A549 (cell line): ENCODE measurements around the gene PTTG1IP. TPM values are rescaled to one million over a fixed set of nuclear protein-coding genes. Genes with fewer than 3 reads are reported as not detected.

ENCODE experiments used
- ATAC-seq, 2 experiments: fragments of 200-7000 bp in 1 of 2; fragments of >200 bp in 1 of 2; cut with Nextera tagmentation in 1 of 2; cut with Tn5 transposase in 1 of 2; 3 replicates each; pipeline versions ENCODE4 v1.8.0 to v1.9.1; 2018 to 2020; ENCODE audit warnings: mild to moderate bottlenecking in 1 of 2, moderate library complexity in 1 of 2
- CTCF ChIA-PET: fragments of 300-600 bp; sonication (Branson Sonifier 250); formaldehyde crosslinking; extraction: SDS; loops from one replicate; lab custom pipeline; 2021; ENCODE audit warnings: antibody characterized with exemption, inconsistent platforms; lab: Yijun Ruan, JAX
- POLR2A ChIA-PET: fragments of 350-600 bp; formaldehyde crosslinking; extraction: SDS; loops from one replicate; lab custom pipeline; 2021; ENCODE audit warnings: antibody characterized with exemption, inconsistent platforms; lab: Yijun Ruan, JAX
- DNase-seq, 2 experiments: peaks; one replicate each; pipeline versions ENCODE4 v3.0.0 to v3.0.0-alpha.2; 2011 to 2016; ENCODE audit warnings: low read depth in 1 of 2, low spot score in 1 of 2
- FAIRE-seq: peaks from 2 replicates; lab custom pipeline; 2011; peaks lifted over from hg19 to GRCh38; lab: Jason Lieb, UNC
- H3K27ac ChIP-seq, 2 experiments: fragments of >200 bp; sonication (Bioruptor Twin); formaldehyde crosslinking; 3 replicates each; pipeline ENCODE4 v1.5.1; 2016 to 2017
- H3K4me1 ChIP-seq: fragments of >200 bp; sonication (Bioruptor Twin); formaldehyde crosslinking; 3 replicates; pipeline ENCODE4 v1.6.1; 2016
- H3K4me2 ChIP-seq: fragments of >200 bp; sonication (Bioruptor Twin); formaldehyde crosslinking; 3 replicates; pipeline ENCODE4 v1.6.1; 2016
- H3K4me3 ChIP-seq: fragments of >200 bp; sonication (Bioruptor Twin); formaldehyde crosslinking; 3 replicates; pipeline ENCODE4 v1.5.1; 2016
- H3K9me3 ChIP-seq: fragments of >200 bp; sonication (Bioruptor Twin); formaldehyde crosslinking; 3 replicates; pipeline ENCODE4 v1.6.1; 2016
- CBX2 ChIP-seq: fragments of 200-600 bp; sonication (generic); IDR thresholded peaks from 2 replicates; pipeline ENCODE4 v1.6.1; 2016; ENCODE audit warnings: low read depth, mild to moderate bottlenecking, borderline replicate concordance
- CBX8 ChIP-seq: fragments of 200-600 bp; sonication (generic); IDR thresholded peaks from 2 replicates; pipeline ENCODE4 v1.6.1; 2016
- CHD2 ChIP-seq: fragments of 150-350 bp; IDR thresholded peaks from 2 replicates; pipeline ENCODE4 v1.6.1; 2014; ENCODE audit warnings: low read length; ENCODE audit not compliant: partially characterized antibody
- EHMT2 ChIP-seq: fragments of 200-600 bp; sonication (generic); IDR thresholded peaks from 2 replicates; pipeline ENCODE4 v1.6.1; 2016; ENCODE audit warnings: antibody characterized with exemption, low read depth, mild to moderate bottlenecking, moderate library complexity
- FOSB ChIP-seq: fragments of 250-450 bp; sonication (Bioruptor Pico); IDR thresholded peaks from 2 replicates; pipeline ENCODE4 v1.5.0; 2020; ENCODE audit warnings: mild to moderate bottlenecking, moderate library complexity
- FOSL2 ChIP-seq, 2 experiments: fragments of 450-650 bp in 1 of 2; fragments of >200 bp in 1 of 2; sonication (Bioruptor Twin) in 1 of 2; formaldehyde crosslinking; IDR thresholded peaks; 2 replicates each; pipeline versions ENCODE4 v1.5.0 to v1.6.1; 2016 to 2020; ENCODE audit warnings: mild to moderate bottlenecking in 1 of 2, moderate library complexity in 1 of 2
- FOXS1 ChIP-seq: fragments of 250-450 bp; sonication (Bioruptor Pico); IDR thresholded peaks from 2 replicates; pipeline ENCODE4 v1.5.0; 2020; ENCODE audit warnings: mild to moderate bottlenecking, moderate library complexity
- HDAC2 ChIP-seq: fragments of 200-600 bp; sonication (generic); IDR thresholded peaks from 2 replicates; pipeline ENCODE4 v1.6.1; 2016
- HOXA7 ChIP-seq: fragments of 250-450 bp; sonication (Bioruptor Pico); IDR thresholded peaks from 2 replicates; pipeline ENCODE4 v1.5.0; 2020; ENCODE audit warnings: mild to moderate bottlenecking, moderate library complexity
- MAFK ChIP-seq: fragments of 450-650 bp; IDR thresholded peaks from 2 replicates; pipeline ENCODE4 v1.6.1; 2014; ENCODE audit not compliant: partially characterized antibody
- MYC ChIP-seq: IDR thresholded peaks from 2 replicates; pipeline ENCODE4 v1.6.1; 2012; ENCODE audit warnings: mild to moderate bottlenecking, inconsistent platforms, low read length, improper control_type of control experiment, borderline replicate concordance
- NFE2L2 ChIP-seq: fragments of 150-350 bp; conservative IDR thresholded peaks from 2 replicates; pipeline ENCODE4 v1.6.1; 2014; ENCODE audit warnings: low read length
- NPAS2 ChIP-seq: fragments of 250-450 bp; sonication (Bioruptor Pico); IDR thresholded peaks from 2 replicates; pipeline ENCODE4 v1.8.0; 2022; ENCODE audit warnings: mild to moderate bottlenecking, moderate library complexity, borderline replicate concordance
- POLR2A ChIP-seq: IDR thresholded peaks from 2 replicates; pipeline ENCODE4 v1.6.1; 2012; ENCODE audit warnings: mild to moderate bottlenecking, low read length
- RAD21 ChIP-seq, 2 experiments: fragments of >200 bp in 1 of 2; sonication (Bioruptor Twin) in 1 of 2; formaldehyde crosslinking in 1 of 2; IDR thresholded peaks in 1 of 2; conservative IDR thresholded peaks in 1 of 2; 2 replicates in 1 of 2; 3 replicates in 1 of 2; pipeline ENCODE4 v1.6.1; 2012 to 2018; ENCODE audit warnings: inconsistent platforms in 1 of 2
- RCOR1 ChIP-seq: fragments of 150-350 bp; IDR thresholded peaks from 2 replicates; pipeline ENCODE4 v1.6.1; 2014; ENCODE audit warnings: antibody characterized with exemption, low read length, low read depth
- SREBF2 ChIP-seq: fragments of 450-650 bp; IDR thresholded peaks from 2 replicates; pipeline ENCODE4 v1.6.1; 2014; ENCODE audit warnings: mild to moderate bottlenecking, moderate library complexity
- WGBS: methylation state at CpG from one replicate; pipeline ENCODE4 v1.1.6; 2017; ENCODE audit errors: missing lambda C conversion rate; 5-methylcytosine and 5-hydroxymethylcytosine counted together
- polyA plus RNA-seq, 4 experiments: library from polyadenylated mRNA; depleted of rRNA in 3 of 4; stranded (reverse); fragments of >200 nt; fragmentation: RNase III in 1 of 4; extraction: RNeasy Plus Mini Kit Qiagen cat#74134 plus additional on column Dnase treatment in 1 of 4; gene quantifications; 2 replicates in 3 of 4; 3 replicates in 1 of 4; pipeline ENCODE4 v1.2.3, GENCODE V29; 2011 to 2017
- TF ChIP-seq, protein P1 (sequence below): IDR thresholded peaks from 2 replicates; pipeline ENCODE4 v1.6.1; 2012
- TF ChIP-seq, protein P2 (sequence below): fragments of >200 bp; sonication (Bioruptor Twin); formaldehyde crosslinking; IDR thresholded peaks from 2 replicates; pipeline ENCODE4 v1.6.1; 2016
- TF ChIP-seq, protein P3 (sequence below): fragments of 250-450 bp; sonication (Bioruptor Pico); IDR thresholded peaks from 2 replicates; pipeline ENCODE4 v1.5.0; 2021; ENCODE audit warnings: mild to moderate bottlenecking, moderate library complexity, borderline replicate concordance
- TF ChIP-seq, protein P4 (sequence below): IDR thresholded peaks from 2 replicates; pipeline ENCODE4 v1.6.1; 2012

PTTG1IP gene
- polyA plus RNA-seq, 2 of the 4 experiments (the other 2 are of a cell fraction) = 98.7 to 99.4 TPM

DNA sequence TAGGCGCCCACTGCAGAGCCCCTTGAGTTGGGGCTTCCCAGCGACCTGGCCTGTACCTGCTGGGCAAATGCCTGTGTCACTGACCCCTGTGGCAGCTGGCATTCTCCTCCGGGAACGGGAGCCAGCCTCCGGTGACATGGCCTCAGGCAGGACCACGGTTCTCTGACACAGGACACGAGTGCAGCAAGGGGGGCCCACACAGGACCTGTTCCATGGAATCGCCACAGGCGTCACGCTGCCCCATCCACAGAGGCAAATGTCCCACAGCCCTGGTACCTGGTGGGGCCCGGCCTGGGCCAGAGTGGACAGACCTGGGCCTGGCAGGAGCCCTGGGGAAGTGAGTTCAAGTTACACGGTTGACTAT, 44.6 kb upstream of the PTTG1IP start:
- no peak for FAIRE-seq
- H3K4me1 ChIP-seq = peaks cover 27% of the 10 kb centered on the region
- H3K4me3 ChIP-seq = no peak overlapping the region
- H3K4me2 ChIP-seq = no peak overlapping the region
- ChIA-PET POLR2A (no interaction called here), CTCF (interaction anchor here (0.6 to 2.6 kb wide), 4 partner anchors 9 to 193 kb away, joined by 3 to 10 read pairs (median 6); no protein-coding TSS in a partner anchor)
- peak overlapping the region in 1 of 2 experiments; percentile 68; a peak in 2 of 6 replicates for H3K27ac ChIP-seq
- WGBS = 80% methylated on average over 2 of the region's 12 CpGs
- H3K9me3 ChIP-seq = no peaks in the 10 kb centered on the region
- no peak for ATAC-seq
- no peak for TF ChIP-seq CBX8
- TF ChIP-seq HOXA7 (CRISPR knock-in tag) = no peak
- TF ChIP-seq NPAS2 (CRISPR knock-in tag) = no peak
- no peak for TF ChIP-seq CHD2
- TF ChIP-seq, protein P1, sequence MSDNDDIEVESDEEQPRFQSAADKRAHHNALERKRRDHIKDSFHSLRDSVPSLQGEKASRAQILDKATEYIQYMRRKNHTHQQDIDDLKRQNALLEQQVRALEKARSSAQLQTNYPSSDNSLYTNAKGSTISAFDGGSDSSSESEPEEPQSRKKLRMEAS = no peak
- TF ChIP-seq RAD21 (conservative IDR thresholded peaks at IDR 0.05 in 1 of 2, IDR thresholded peaks at IDR 0.05 in 1 of 2) = no peak
- TF ChIP-seq, protein P2, sequence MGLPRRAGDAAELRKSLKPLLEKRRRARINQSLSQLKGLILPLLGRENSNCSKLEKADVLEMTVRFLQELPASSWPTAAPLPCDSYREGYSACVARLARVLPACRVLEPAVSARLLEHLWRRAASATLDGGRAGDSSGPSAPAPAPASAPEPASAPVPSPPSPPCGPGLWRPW = no peak
- no peak for TF ChIP-seq MAFK
- no peak for DNase-seq

DNA sequence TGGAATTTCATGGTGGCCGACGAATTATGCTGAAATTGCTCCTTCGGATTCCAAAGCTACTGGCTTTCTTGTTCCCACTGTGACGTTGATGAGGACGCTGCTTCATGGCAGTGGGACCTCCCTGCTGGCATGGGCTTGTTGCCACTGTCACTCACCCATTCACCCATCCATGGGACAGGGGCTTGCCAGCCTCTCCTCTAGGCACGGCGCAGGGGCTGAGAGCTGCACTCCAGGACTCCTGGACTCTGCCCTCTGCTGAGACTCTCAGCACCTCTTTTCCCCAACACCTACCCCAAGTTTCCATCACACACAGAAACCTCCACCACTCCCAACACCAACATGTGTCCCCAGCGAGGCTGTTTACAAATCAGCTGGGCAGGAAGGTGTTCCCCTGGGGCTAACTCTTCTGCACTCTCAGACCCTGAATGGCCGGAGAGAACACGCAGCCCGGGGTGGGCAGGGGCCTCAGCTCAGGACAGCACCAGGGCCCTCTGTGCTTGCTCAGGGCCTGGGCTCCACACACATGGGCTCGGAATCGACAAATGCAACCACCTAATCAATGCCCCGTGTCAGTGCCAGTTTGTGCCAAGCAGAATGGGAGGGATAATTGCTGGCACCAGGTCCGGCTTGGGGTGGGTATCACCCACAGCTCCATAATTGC, 44.1 kb upstream of the PTTG1IP start:
- no peak overlapping the region; the same call in 2 of the 3 replicates for H3K4me2 ChIP-seq
- ATAC-seq (no peak), DNase-seq (no peak), FAIRE-seq (no peak)
- ChIA-PET POLR2A (interaction anchor here (0.8 kb wide), 1 partner anchor 10 kb away, joined by 3 read pairs; no protein-coding TSS in a partner anchor), CTCF (interaction anchor here (0.6 to 2.6 kb wide), 5 partner anchors 10 to 192 kb away, joined by 3 to 10 read pairs (median 3); no protein-coding TSS in a partner anchor)
- WGBS = 83% methylated on average over 13 of the region's 15 CpGs
- H3K4me1 ChIP-seq = peaks cover 29% of the 10 kb centered on the region
- H3K4me3 ChIP-seq = no peak overlapping the region
- no peaks in the 10 kb centered on the region for H3K9me3 ChIP-seq
- TF ChIP-seq, protein P2 = no peak
- TF ChIP-seq CBX8 = no peak
- TF ChIP-seq HOXA7 (CRISPR knock-in tag) = no peak
- no peak for TF ChIP-seq POLR2A
- H3K27ac ChIP-seq = peak overlapping the region in 1 of 2 experiments; percentile 68; a peak in 3 of 6 replicates

DNA sequence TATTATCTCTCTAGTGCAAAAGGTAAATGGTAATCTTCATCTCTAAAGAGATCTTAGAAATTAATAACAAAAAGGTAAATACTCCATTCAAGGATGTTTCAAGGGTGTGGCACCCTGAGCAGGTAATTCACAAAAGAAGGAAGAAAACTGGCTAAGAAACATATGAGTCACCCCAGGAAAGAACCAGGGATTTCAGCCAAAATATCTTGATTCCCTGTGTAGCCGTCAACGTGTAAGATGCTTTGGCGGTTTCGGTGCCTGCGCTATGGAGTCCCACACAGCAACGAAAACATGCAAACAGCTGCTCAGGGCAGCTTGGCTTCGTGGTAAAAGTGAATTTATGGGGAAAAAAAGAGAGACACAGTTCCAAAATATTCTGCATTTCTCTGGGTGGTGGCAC, 43.5 kb upstream of the PTTG1IP start:
- FAIRE-seq (no peak), ATAC-seq (no peak), DNase-seq (no peak)
- Histone ChIP-seq H3K4me1 (peaks cover 35% of the 10 kb centered on the region), H3K4me3 (no peak overlapping the region), H3K4me2 (peak overlapping the region; percentile 43; the same call in 2 of the 3 replicates), H3K9me3 (no peaks in the 10 kb centered on the region), H3K27ac (peak overlapping the region in 1 of 2 experiments; percentile 68; a peak in 2 of 6 replicates)
- TF ChIP-seq HOXA7 (CRISPR knock-in tag) (no peak), FOSL2 (IDR thresholded peaks at IDR 0.05) (no peak), FOSL2 (CRISPR knock-in tag; IDR thresholded peaks at IDR 0.05) (0 out of 2 replicates have a peak, but pooled peaks have one; percentile 7)
- ChIA-PET CTCF (interaction anchor here (0.9 to 2.6 kb wide), 5 partner anchors 10 to 26 kb away, joined by 3 to 10 read pairs (median 3); no protein-coding TSS in a partner anchor), POLR2A (interaction anchor here (0.8 kb wide), 1 partner anchor 11 kb away, joined by 3 read pairs; no protein-coding TSS in a partner anchor)
- 49% methylated on average over 7 of the region's 7 CpGs for WGBS

DNA sequence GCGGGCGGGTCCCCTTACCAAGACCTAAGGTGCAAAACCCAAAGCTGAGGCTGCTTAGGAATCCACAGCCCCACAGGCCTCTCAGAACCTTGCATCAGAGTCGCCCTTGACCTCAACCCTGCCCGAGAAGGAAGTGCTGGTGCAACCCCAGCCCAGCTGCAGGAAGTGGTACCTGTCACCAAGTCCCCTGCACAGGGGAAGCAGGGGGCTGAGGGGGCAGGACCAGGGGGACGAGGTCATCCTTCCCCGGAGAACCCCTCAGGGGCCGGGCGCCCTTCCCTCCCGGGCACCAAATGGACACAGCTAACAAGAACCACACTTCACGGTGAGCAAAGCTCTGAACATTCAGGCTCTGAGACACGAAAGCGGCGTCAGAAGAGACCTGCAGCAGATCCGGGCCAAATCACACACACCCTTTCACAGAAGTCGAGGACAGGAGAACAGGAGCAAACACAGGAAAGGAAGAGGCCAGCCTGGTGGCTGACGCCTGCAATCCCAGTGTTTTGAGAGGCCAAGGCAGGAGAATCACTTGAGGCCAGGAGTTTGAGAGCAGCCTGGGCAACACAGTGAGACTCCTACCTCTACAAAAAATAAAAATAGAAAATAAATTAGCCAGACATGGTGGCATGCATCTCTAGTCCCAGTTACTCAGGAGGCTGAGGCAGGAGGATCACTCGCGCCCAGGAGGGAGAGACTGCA, 40.8 kb upstream of the PTTG1IP start:
- WGBS = 85% methylated on average over 11 of the region's 18 CpGs
- no peaks in the 10 kb centered on the region for H3K9me3 ChIP-seq
- no peak overlapping the region for H3K4me3 ChIP-seq
- H3K4me2 ChIP-seq = no peak overlapping the region
- FAIRE-seq (no peak), DNase-seq (no peak), ATAC-seq (no peak)
- ChIA-PET POLR2A (no interaction called here), CTCF (interaction anchor here (1.0 to 2.1 kb wide), 4 partner anchors 13 to 113 kb away, joined by 3 to 6 read pairs (median 4); partner anchors contain the start of gene UBE2G2)
- peaks cover 49% of the 10 kb centered on the region for H3K4me1 ChIP-seq
- peak overlapping the region; percentile 50 to 76; a peak in 5 of 6 replicates for H3K27ac ChIP-seq
- TF ChIP-seq, protein P3, sequence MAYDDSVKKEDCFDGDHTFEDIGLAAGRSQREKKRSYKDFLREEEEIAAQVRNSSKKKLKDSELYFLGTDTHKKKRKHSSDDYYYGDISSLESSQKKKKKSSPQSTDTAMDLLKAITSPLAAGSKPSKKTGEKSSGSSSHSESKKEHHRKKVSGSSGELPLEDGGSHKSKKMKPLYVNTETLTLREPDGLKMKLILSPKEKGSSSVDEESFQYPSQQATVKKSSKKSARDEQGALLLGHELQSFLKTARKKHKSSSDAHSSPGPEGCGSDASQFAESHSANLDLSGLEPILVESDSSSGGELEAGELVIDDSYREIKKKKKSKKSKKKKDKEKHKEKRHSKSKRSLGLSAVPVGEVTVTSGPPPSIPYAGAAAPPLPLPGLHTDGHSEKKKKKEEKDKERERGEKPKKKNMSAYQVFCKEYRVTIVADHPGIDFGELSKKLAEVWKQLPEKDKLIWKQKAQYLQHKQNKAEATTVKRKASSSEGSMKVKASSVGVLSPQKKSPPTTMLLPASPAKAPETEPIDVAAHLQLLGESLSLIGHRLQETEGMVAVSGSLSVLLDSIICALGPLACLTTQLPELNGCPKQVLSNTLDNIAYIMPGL (CRISPR knock-in tag) = no peak
- no peak for TF ChIP-seq CBX2
- no peak for TF ChIP-seq SREBF2
- TF ChIP-seq, protein P4, sequence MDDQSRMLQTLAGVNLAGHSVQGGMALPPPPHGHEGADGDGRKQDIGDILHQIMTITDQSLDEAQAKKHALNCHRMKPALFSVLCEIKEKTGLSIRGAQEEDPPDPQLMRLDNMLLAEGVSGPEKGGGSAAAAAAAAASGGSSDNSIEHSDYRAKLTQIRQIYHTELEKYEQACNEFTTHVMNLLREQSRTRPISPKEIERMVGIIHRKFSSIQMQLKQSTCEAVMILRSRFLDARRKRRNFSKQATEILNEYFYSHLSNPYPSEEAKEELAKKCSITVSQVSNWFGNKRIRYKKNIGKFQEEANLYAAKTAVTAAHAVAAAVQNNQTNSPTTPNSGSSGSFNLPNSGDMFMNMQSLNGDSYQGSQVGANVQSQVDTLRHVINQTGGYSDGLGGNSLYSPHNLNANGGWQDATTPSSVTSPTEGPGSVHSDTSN = no peak
- TF ChIP-seq MYC = no peak
- TF ChIP-seq RCOR1 = no peak
- TF ChIP-seq, protein P2 = no peak
- TF ChIP-seq FOXS1 (CRISPR knock-in tag) = no peak
- no peak for TF ChIP-seq FOSB (CRISPR knock-in tag)
- TF ChIP-seq HDAC2 = no peak
- TF ChIP-seq RAD21 (conservative IDR thresholded peaks at IDR 0.05 in 1 of 2, IDR thresholded peaks at IDR 0.05 in 1 of 2) = no peak
- no peak for TF ChIP-seq NFE2L2
- no peak for TF ChIP-seq EHMT2
